Lower leg skin (tissue), 3 donors: ENCODE data around the gene ZMYND11.

Experiments
- CTCF ChIP-seq, 3 donors: fragments of 450-650 bp; IDR thresholded peaks; one replicate each; pipeline ENCODE4 v1.5.1; 2016; ENCODE audit warnings: antibody characterized with exemption in 3 of 3, mild to moderate bottlenecking in 3 of 3, moderate library complexity in 2 of 3
- POLR2A ChIP-seq, 2 donors: fragments of 450-650 bp; IDR thresholded peaks; one replicate each; pipeline ENCODE4 v1.6.1; 2016 to 2017; ENCODE audit warnings: antibody characterized with exemption in 2 of 2, mild to moderate bottlenecking in 1 of 2, moderate library complexity in 1 of 2

GRCh38 chr10:127612-128432 lies 7.4 kb upstream of the ZMYND11 start:
- TF ChIP-seq CTCF (IDR thresholded peaks at IDR 0.05) (no peak), POLR2A (IDR thresholded peaks at IDR 0.05) (no peak)
